Measurements from ENCODE around the gene OSBP2.

OSBP2 gene

GRCh38 chr22:30908051-30908461, 213.4 kb downstream of the OSBP2 start:
- DNase-seq, result no peak

- DNase-seq, result no peak
Observed at GRCh38 chr22:30909306-30909705, 214.6 kb downstream of the OSBP2 start.

- DNase-seq, result no peak
Observed at GRCh38 chr22:30910358-30910757, 215.7 kb downstream of the OSBP2 start.

GRCh38 chr22:30918761-30919160, 224.1 kb downstream of the OSBP2 start:
- no peak for DNase-seq

GRCh38 chr22:30919973-30920372, 225.3 kb downstream of the OSBP2 start:
- no peak for DNase-seq

GRCh38 chr22:30920407-30920806, 225.7 kb downstream of the OSBP2 start:
- peak; percentile 83 for DNase-seq

- no peak for DNase-seq
Observed at GRCh38 chr22:30921108-30921507, 226.4 kb downstream of the OSBP2 start.

- peak; percentile 79 for DNase-seq
Observed at GRCh38 chr22:30922151-30922611, 227.5 kb downstream of the OSBP2 start.

GRCh38 chr22:30923168-30923900, 228.7 kb downstream of the OSBP2 start:
- DNase-seq, result no peak

GRCh38 chr22:30925667-30926066, 231.0 kb downstream of the OSBP2 start:
- DNase-seq, result no peak

GRCh38 chr22:30926706-30927105, 232.0 kb downstream of the OSBP2 start:
- no peak for DNase-seq

GRCh38 chr22:30927806-30928205, 233.1 kb downstream of the OSBP2 start:
- DNase-seq, result no peak

GRCh38 chr22:30928401-30928800, 233.7 kb downstream of the OSBP2 start:
- DNase-seq, result no peak

- no peak for DNase-seq
Observed at GRCh38 chr22:30930228-30930627, 235.6 kb downstream of the OSBP2 start.

- no peak for DNase-seq
Observed at GRCh38 chr22:30931541-30932300, 237.0 kb downstream of the OSBP2 start.

- no peak for DNase-seq
Observed at GRCh38 chr22:30932661-30933060, 238.0 kb downstream of the OSBP2 start.

GRCh38 chr22:30933457-30933856, 238.8 kb downstream of the OSBP2 start:
- DNase-seq, result no peak

- DNase-seq, result no peak
Observed at GRCh38 chr22:30934053-30934452, 239.4 kb downstream of the OSBP2 start.

- DNase-seq, result peak; percentile 35
Observed at GRCh38 chr22:30940685-30941362, 246.2 kb downstream of the OSBP2 start.

GRCh38 chr22:30941363-30941740, 246.7 kb downstream of the OSBP2 start:
- no peak for DNase-seq

GRCh38 chr22:30943368-30943767, 248.7 kb downstream of the OSBP2 start:
- DNase-seq, result no peak

- no peak for DNase-seq
Observed at GRCh38 chr22:30944986-30945385, 250.3 kb downstream of the OSBP2 start.

GRCh38 chr22:30945653-30946052, 251.0 kb downstream of the OSBP2 start:
- no peak for DNase-seq

- no peak for DNase-seq
Observed at GRCh38 chr22:30946354-30946753, 251.7 kb downstream of the OSBP2 start.

Measured in activated T-cell treated with anti-CD3 and anti-CD28 coated beads for 4 hours (primary cell).